ENCODE measurements around the gene CENPU. TPM values are rescaled to one million over a fixed set of nuclear protein-coding genes. Genes with fewer than 3 reads are reported as not detected.

The CENPU gene
- total and polyA plus RNA-seq, 2 of the 8 experiments (the other 6 are each of a cell fraction or from before 2014, with no cell fraction given): 32.1 to 122 TPM

DNA sequence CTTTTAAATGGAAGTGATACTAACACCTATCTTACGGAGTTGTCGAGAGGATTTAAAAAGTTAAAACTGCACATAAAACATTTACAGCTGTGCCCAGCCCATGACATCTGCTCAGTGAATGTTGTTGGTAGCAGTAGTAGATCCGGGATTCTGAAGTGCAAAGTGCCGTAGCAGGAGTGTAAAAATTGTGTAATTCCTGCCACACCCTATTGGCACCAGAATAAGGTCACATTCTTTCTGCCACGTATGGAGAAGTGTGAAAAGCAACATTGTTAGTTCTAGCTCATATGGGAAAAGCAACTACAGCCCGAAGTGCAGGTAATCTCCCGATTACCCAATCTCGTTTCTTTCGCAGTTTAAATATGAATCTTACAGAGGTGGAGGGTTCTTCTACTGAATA, 53.2 kb downstream of the CENPU start:
- CTCF ChIA-PET (ENCODE audit: partially characterized antibody): no interaction called here
- WGBS, 2 experiments (ENCODE audit: extremely low coverage in 1 of 2, insufficient coverage in 1 of 2, insufficient read length in 1 of 2, insufficient replicate concordance in 2 of 2, low coverage in 1 of 2, low lambda C conversion rate in 2 of 2, missing lambda C conversion rate in 1 of 2): 91% methylated on average over 9 of the region's 9 CpGs; no CpG with 5 or more reads in 1 of the 2 experiments
- H2BK120ac ChIP-seq (replicated peaks; ENCODE audit: low read depth, low read length): no peak overlapping the region
- TF ChIP-seq RAD21 (IDR thresholded peaks at IDR 0.05 in 1 of 2, conservative IDR thresholded peaks at IDR 0.05 in 1 of 2; ENCODE audit: low read depth in 2 of 2, low read length in 2 of 2): no peak
- TF ChIP-seq JUN (IDR thresholded peaks at IDR 0.05; ENCODE audit: low read depth, low read length): no peak

More for the DNA sequence above, 53.2 kb downstream of the CENPU start:
- H3K4ac ChIP-seq (replicated peaks; ENCODE audit: insufficient read length, low read depth, low read length): no peak overlapping the region
- H3K79me2 ChIP-seq (ENCODE audit: control insufficient read depth in 1 of 2, insufficient read depth in 2 of 2, low read length in 2 of 2): no peaks in the 10 kb centered on the region
- DNase-seq (ENCODE audit: low read depth in 1 of 2, low spot score in 2 of 2): no peak
- H2BK15ac ChIP-seq (ENCODE audit: low read length): no peak overlapping the region
- no peak overlapping the region for H2AFZ ChIP-seq (ENCODE audit: low read length)
- no peaks in the 10 kb centered on the region for H4K20me1 ChIP-seq (replicated peaks in 1 of 2; ENCODE audit: control insufficient read depth in 1 of 2, insufficient read depth in 2 of 2, low read length in 2 of 2)
- POLR2A ChIA-PET (ENCODE audit: partially characterized antibody): no interaction called here
- H3K4me1 ChIP-seq (replicated peaks in 1 of 4; ENCODE audit: control insufficient read depth in 3 of 4, insufficient read depth in 4 of 4, low read length in 3 of 4): no peaks in the 10 kb centered on the region; a peak in 1 of 7 replicates
- H3K23ac ChIP-seq (ENCODE audit: insufficient read length): no peak overlapping the region
- H3K4me3 ChIP-seq (ENCODE audit: extremely low read depth in 1 of 4, insufficient read depth in 2 of 4, low read depth in 3 of 4, low read length in 4 of 4): no peak overlapping the region
- no peak overlapping the region for H2AK5ac ChIP-seq (ENCODE audit: low read depth, low read length)
- no peak overlapping the region for H4K8ac ChIP-seq (ENCODE audit: extremely low read depth, insufficient read depth, low read length)
- no peak overlapping the region for H2BK5ac ChIP-seq (ENCODE audit: low read depth, low read length)
- H3K27ac ChIP-seq (ENCODE audit: low read depth, low read length): no peak overlapping the region
- no peak overlapping the region for H4K91ac ChIP-seq (replicated peaks; ENCODE audit: insufficient read length, low read length)
- no peaks in the 10 kb centered on the region; the same call in 1 of the 2 replicates for H3K23me2 ChIP-seq (ENCODE audit: low read depth, low read length)
- H3K9ac ChIP-seq (replicated peaks in 1 of 4; ENCODE audit: extremely low read depth in 1 of 4, low read depth in 3 of 4, low read length in 3 of 4): no peak overlapping the region
- no peaks in the 10 kb centered on the region; a peak in 1 of 8 replicates for H3K36me3 ChIP-seq (ENCODE audit: control insufficient read depth in 2 of 4, insufficient read depth in 4 of 4, low read length in 3 of 4)
- H3K18ac ChIP-seq (ENCODE audit: extremely low read depth, low read length): no peak overlapping the region
- H3K27me3 ChIP-seq (replicated peaks in 1 of 4; ENCODE audit: control insufficient read depth in 3 of 4, extremely low read depth in 1 of 4, insufficient read depth in 3 of 4, low read length in 3 of 4): no peaks in the 10 kb centered on the region
- H3K56ac ChIP-seq (replicated peaks; ENCODE audit: insufficient read length, low read depth, low read length): no peak overlapping the region
- no peak overlapping the region for H3K14ac ChIP-seq (ENCODE audit: insufficient read length)
- H4K5ac ChIP-seq (ENCODE audit: insufficient read length, low read depth, low read length): no peak overlapping the region
- no peak for FAIRE-seq
- no peak overlapping the region for H2BK20ac ChIP-seq (ENCODE audit: low read length)
- H3K9me3 ChIP-seq (ENCODE audit: insufficient read depth in 2 of 2, low read depth in 1 of 2, low read length in 1 of 2): peaks cover 0 to 7% of the 10 kb centered on the region in 2 experiments; a peak in 2 of 4 replicates
- H3K79me1 ChIP-seq (ENCODE audit: low read depth, low read length): no peaks in the 10 kb centered on the region
- H3K4me2 ChIP-seq (ENCODE audit: insufficient read depth in 1 of 2, low read depth in 2 of 2, low read length in 2 of 2): no peak overlapping the region
- no peak overlapping the region for H2BK12ac ChIP-seq (ENCODE audit: low read depth, low read length)

Measured in H1 (cell line).